ENCODE measurements around the gene FMN2.
"Not testable (repeated sequence)": the region's sequence is repeated elsewhere in the genome, so short reads cannot be mapped to it uniquely, and the experiment has no call there.

The FMN2 gene

GRCh38 chr1:240271081-240271480 lies 179.4 kb downstream of the FMN2 start:
- Histone ChIP-seq H3K27ac (no peak overlapping the region), H3K27me3 (no peaks in the 10 kb centered on the region), H3K36me3 (no peaks in the 10 kb centered on the region), H3K4me3 (no peak overlapping the region), H3K4me1 (no peaks in the 10 kb centered on the region), H3K9me3 (peaks cover 0 to 11% (median 0%) of the 10 kb centered on the region in 3 donors)
- intact Hi-C loops (cut with DNase I; ENCODE audit: low total_unique reads) = no loop called here
- no peak for TF ChIP-seq CTCF (IDR thresholded peaks at IDR 0.05)
- DNase-seq = no peak

GRCh38 chr1:240274569-240274968 lies 182.9 kb downstream of the FMN2 start:
- Histone ChIP-seq H3K27ac (no peak overlapping the region), H3K36me3 (no peaks in the 10 kb centered on the region), H3K27me3 (no peaks in the 10 kb centered on the region), H3K4me1 (no peaks in the 10 kb centered on the region), H3K4me3 (no peak overlapping the region), H3K9me3 (no peaks in the 10 kb centered on the region)
- intact Hi-C loops (cut with DNase I; ENCODE audit: low total_unique reads) = no loop called here
- no peak for TF ChIP-seq CTCF (IDR thresholded peaks at IDR 0.05)
- no peak for DNase-seq

- H3K27ac ChIP-seq; H3K36me3 ChIP-seq; DNase-seq; H3K9me3 ChIP-seq; intact Hi-C loops (cut with DNase I; ENCODE audit: low total_unique reads); H3K4me3 ChIP-seq; H3K27me3 ChIP-seq; H3K4me1 ChIP-seq: not testable (repeated sequence)
These were observed 183.5 kb downstream of the FMN2 start for GRCh38 chr1:240275219-240275618.

- Histone ChIP-seq H3K27me3 (no peaks in the 10 kb centered on the region), H3K4me3 (no peak overlapping the region), H3K27ac (no peak overlapping the region), H3K36me3 (no peaks in the 10 kb centered on the region), H3K4me1 (no peaks in the 10 kb centered on the region), H3K9me3 (no peaks in the 10 kb centered on the region)
- TF ChIP-seq CTCF (IDR thresholded peaks at IDR 0.05) = no peak
- no peak for DNase-seq
- intact Hi-C loops (cut with DNase I; ENCODE audit: low total_unique reads) = no loop called here
These were observed 186.4 kb downstream of the FMN2 start for GRCh38 chr1:240278082-240278481.

- H3K4me3 ChIP-seq = no peak overlapping the region
- TF ChIP-seq CTCF (IDR thresholded peaks at IDR 0.05) = no peak
- intact Hi-C loops (cut with DNase I; ENCODE audit: low total_unique reads) = no loop called here
- no peak overlapping the region for H3K27ac ChIP-seq
- no peaks in the 10 kb centered on the region for H3K36me3 ChIP-seq
- no peaks in the 10 kb centered on the region for H3K4me1 ChIP-seq
- no peak for DNase-seq
- no peaks in the 10 kb centered on the region for H3K27me3 ChIP-seq
- H3K9me3 ChIP-seq = no peaks in the 10 kb centered on the region
These were observed 189.1 kb downstream of the FMN2 start for GRCh38 chr1:240280560-240281322.

- Histone ChIP-seq H3K4me1 (no peaks in the 10 kb centered on the region), H3K4me3 (no peak overlapping the region), H3K36me3 (no peaks in the 10 kb centered on the region), H3K27me3 (no peaks in the 10 kb centered on the region), H3K9me3 (no peaks in the 10 kb centered on the region), H3K27ac (no peak overlapping the region)
- TF ChIP-seq CTCF (IDR thresholded peaks at IDR 0.05) = no peak
- DNase-seq = no peak
- intact Hi-C loops (cut with DNase I; ENCODE audit: low total_unique reads) = no loop called here
These were observed 190.6 kb downstream of the FMN2 start for GRCh38 chr1:240282061-240282830.

Measured in tibial artery (tissue), 4 donors.